Testis (tissue), 2 donors: ENCODE data around the gene IRF5.

ENCODE experiments used
- POLR2A ChIP-seq: fragments of 450-650 bp; IDR thresholded peaks from one replicate; pipeline ENCODE4 v1.6.1; 2017; ENCODE audit warnings: antibody characterized with exemption, mild to moderate bottlenecking, moderate library complexity
- TF ChIP-seq, protein P1 (sequence below), 3 experiments: fragments of 450-650 bp in 2 of 3; fragments of 200-600 bp in 1 of 3; sonication (generic) in 1 of 3; IDR thresholded peaks; one replicate each; pipeline ENCODE4 v1.5.1; 2016 to 2019; ENCODE audit warnings: antibody characterized with exemption in 3 of 3, mild to moderate bottlenecking in 2 of 3, moderate library complexity in 1 of 3

DNA sequence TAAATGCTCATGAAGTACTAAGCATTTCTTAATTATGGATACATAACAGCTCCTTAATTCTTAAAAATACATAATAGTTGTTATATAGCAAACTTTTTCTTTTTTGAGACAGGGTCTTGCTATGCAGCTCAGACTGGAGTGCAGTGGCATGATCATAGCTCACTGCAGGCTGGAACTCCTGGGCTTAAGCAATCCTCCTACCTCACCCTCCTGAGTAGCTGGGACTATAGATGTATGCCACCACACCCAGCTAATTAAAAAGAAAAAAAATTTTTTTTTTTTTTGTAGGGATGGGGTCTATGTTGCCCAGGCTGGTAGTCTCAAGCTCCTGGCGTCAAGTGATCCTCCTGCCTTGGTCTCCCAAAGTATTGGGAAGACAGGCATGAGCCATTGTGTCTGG lies 30.9 kb downstream of the IRF5 start:
- TF ChIP-seq, protein P1, sequence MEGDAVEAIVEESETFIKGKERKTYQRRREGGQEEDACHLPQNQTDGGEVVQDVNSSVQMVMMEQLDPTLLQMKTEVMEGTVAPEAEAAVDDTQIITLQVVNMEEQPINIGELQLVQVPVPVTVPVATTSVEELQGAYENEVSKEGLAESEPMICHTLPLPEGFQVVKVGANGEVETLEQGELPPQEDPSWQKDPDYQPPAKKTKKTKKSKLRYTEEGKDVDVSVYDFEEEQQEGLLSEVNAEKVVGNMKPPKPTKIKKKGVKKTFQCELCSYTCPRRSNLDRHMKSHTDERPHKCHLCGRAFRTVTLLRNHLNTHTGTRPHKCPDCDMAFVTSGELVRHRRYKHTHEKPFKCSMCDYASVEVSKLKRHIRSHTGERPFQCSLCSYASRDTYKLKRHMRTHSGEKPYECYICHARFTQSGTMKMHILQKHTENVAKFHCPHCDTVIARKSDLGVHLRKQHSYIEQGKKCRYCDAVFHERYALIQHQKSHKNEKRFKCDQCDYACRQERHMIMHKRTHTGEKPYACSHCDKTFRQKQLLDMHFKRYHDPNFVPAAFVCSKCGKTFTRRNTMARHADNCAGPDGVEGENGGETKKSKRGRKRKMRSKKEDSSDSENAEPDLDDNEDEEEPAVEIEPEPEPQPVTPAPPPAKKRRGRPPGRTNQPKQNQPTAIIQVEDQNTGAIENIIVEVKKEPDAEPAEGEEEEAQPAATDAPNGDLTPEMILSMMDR (IDR thresholded peaks at IDR 0.05), result no peak
- no peak for TF ChIP-seq POLR2A
